C4-2B (cell line): Measurements from ENCODE around the gene VTI1A.

ENCODE experiments used
- H3K27ac ChIP-seq: fragments of 450-650 bp; 2 replicates; pipeline ENCODE4 v1.5.1; 2017
- CTCF ChIP-seq: fragments of 450-650 bp; conservative IDR thresholded peaks from 2 replicates; pipeline ENCODE4 v1.5.1; 2017; ENCODE audit warnings: mild to moderate bottlenecking
- ZFX ChIP-seq: fragments of 450-650 bp; IDR thresholded peaks from 2 replicates; pipeline ENCODE4 v1.6.1; 2017

VTI1A gene

GRCh38 chr10:112750427-112751167 lies 303.6 kb downstream of the VTI1A start:
- TF ChIP-seq CTCF (no peak), ZFX (no peak)
- no peak overlapping the region for H3K27ac ChIP-seq

DNA sequence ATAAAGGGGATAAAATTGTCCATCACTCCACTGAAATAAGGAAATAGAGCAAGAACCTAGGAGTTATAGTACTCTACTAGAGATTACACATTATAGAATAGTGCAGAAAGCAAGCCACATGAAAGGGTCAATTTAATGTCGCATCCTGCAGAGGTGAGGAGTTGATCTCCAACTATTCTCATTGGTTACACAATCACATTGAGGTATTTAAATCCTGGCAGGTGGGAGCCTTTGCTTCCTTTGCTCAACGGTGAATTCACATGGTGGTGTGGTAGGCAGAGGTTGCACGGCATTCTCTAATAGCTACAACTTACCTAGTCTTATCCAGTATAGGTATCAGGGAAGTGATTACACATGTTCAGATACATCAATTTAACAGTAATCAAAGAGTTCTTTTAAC lies 304.6 kb downstream of the VTI1A start:
- TF ChIP-seq CTCF: no peak
- no peak for TF ChIP-seq ZFX
- H3K27ac ChIP-seq: no peak overlapping the region

GRCh38 chr10:112752288-112752687 lies 305.3 kb downstream of the VTI1A start:
- TF ChIP-seq CTCF (no peak), ZFX (no peak)
- no peak overlapping the region for H3K27ac ChIP-seq

GRCh38 chr10:112753961-112754411 lies 307.0 kb downstream of the VTI1A start:
- no peak for TF ChIP-seq ZFX
- no peak for TF ChIP-seq CTCF
- H3K27ac ChIP-seq: no peak overlapping the region

GRCh38 chr10:112755446-112756234 lies 308.6 kb downstream of the VTI1A start:
- no peak overlapping the region for H3K27ac ChIP-seq
- TF ChIP-seq ZFX (no peak), CTCF (no peak)

- H3K27ac ChIP-seq: no peak overlapping the region
- TF ChIP-seq CTCF: no peak
These were observed 309.2 kb downstream of the VTI1A start for GRCh38 chr10:112756235-112756527.

GRCh38 chr10:112758961-112759360 lies 311.9 kb downstream of the VTI1A start:
- H3K27ac ChIP-seq: no peak overlapping the region
- TF ChIP-seq ZFX: no peak
- no peak for TF ChIP-seq CTCF
